ENCODE results near the gene ISCU.

Gene ISCU

GRCh38 chr12:108562348-108563135, at the start of gene ISCU:
TSS of gene ISCU (plus strand) at chr12:108562596. CDS start at chr12:108562623, 27 bp downstream.
- peak; percentile 98 for DNase-seq (ENCODE audit: low read depth)

- DNase-seq (ENCODE audit: low read depth): no peak
Observed at GRCh38 chr12:108514468-108514972, 47.9 kb upstream of the ISCU start.

- DNase-seq (ENCODE audit: low read depth): peak; percentile 99
Observed at GRCh38 chr12:108514973-108515814, 47.2 kb upstream of the ISCU start, which contains the start of gene FICD. TSS of gene FICD (plus strand) at chr12:108515277. CDS start at chr12:108516973, 1,696 bp downstream.

GRCh38 chr12:108515916-108516315, 46.5 kb upstream of the ISCU start:
- no peak for DNase-seq (ENCODE audit: low read depth)

- DNase-seq (ENCODE audit: low read depth): no peak
Observed at GRCh38 chr12:108516511-108517275, 45.7 kb upstream of the ISCU start.

GRCh38 chr12:108517288-108518100, 44.9 kb upstream of the ISCU start:
- DNase-seq (ENCODE audit: low read depth): no peak

GRCh38 chr12:108518101-108518715, 44.2 kb upstream of the ISCU start:
- no peak for DNase-seq (ENCODE audit: low read depth)

GRCh38 chr12:108518716-108519496, 43.5 kb upstream of the ISCU start:
- no peak for DNase-seq (ENCODE audit: low read depth)

- no peak for DNase-seq (ENCODE audit: low read depth)
Observed at GRCh38 chr12:108519558-108519957, 42.8 kb upstream of the ISCU start.

GRCh38 chr12:108523365-108523764, 39.0 kb upstream of the ISCU start:
- DNase-seq (ENCODE audit: low read depth): no peak

GRCh38 chr12:108525681-108526080, 36.7 kb upstream of the ISCU start:
- no peak for DNase-seq (ENCODE audit: low read depth)

- DNase-seq (ENCODE audit: low read depth): no peak
Observed at GRCh38 chr12:108526482-108527165, 35.8 kb upstream of the ISCU start.

GRCh38 chr12:108527166-108527496, 35.3 kb upstream of the ISCU start:
- no peak for DNase-seq (ENCODE audit: low read depth)

GRCh38 chr12:108530161-108530560, 32.2 kb upstream of the ISCU start:
- DNase-seq (ENCODE audit: low read depth): no peak

GRCh38 chr12:108531929-108532848, 30.2 kb upstream of the ISCU start:
- DNase-seq (ENCODE audit: low read depth): no peak

- DNase-seq (ENCODE audit: low read depth): no peak
Observed at GRCh38 chr12:108538146-108538545, 24.2 kb upstream of the ISCU start.

- no peak for DNase-seq (ENCODE audit: low read depth)
Observed at GRCh38 chr12:108538616-108539195, 23.7 kb upstream of the ISCU start.

GRCh38 chr12:108542320-108542719, 20.1 kb upstream of the ISCU start:
- DNase-seq (ENCODE audit: low read depth): no peak
